ENCODE results near the gene ELAVL3.

ELAVL3 gene

DNA sequence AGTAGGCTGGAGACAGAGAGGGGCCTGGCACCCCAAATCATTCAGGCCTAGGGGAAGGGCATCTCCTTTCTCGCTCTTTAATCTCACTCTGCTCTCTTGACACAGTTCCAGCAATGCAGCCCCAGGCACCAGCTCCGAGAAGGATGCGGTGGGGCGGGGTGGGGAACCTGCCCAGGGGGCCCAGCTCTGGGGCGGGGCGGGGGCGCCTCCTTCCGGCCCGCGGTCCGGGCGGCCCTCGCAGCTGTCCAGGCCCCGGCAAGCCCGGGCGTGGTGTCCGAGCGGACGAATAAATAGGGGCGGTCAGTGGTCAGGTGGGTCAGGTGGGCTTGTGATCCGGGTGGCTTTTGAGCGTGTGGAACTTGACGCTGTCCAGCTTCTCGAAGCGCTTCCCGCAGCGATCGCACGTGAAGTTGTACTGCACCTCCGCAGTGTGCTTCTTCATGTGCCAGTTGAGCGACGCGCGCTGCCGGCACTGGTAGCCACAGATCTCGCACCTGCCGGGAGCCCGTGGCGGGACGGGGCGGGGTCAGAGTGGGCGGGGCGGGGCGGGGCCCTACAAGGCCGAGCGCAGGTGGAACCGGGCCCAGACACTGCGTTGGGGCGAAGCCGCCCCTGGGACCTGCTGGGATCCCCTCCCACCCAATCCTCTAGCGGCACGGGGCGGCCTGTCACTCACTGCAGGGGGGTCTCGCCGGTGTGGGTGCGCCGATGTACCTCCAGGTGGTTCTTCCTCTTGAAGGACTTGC, 2.7 kb upstream of the ELAVL3 start:
- TF ChIP-seq, protein P1, sequence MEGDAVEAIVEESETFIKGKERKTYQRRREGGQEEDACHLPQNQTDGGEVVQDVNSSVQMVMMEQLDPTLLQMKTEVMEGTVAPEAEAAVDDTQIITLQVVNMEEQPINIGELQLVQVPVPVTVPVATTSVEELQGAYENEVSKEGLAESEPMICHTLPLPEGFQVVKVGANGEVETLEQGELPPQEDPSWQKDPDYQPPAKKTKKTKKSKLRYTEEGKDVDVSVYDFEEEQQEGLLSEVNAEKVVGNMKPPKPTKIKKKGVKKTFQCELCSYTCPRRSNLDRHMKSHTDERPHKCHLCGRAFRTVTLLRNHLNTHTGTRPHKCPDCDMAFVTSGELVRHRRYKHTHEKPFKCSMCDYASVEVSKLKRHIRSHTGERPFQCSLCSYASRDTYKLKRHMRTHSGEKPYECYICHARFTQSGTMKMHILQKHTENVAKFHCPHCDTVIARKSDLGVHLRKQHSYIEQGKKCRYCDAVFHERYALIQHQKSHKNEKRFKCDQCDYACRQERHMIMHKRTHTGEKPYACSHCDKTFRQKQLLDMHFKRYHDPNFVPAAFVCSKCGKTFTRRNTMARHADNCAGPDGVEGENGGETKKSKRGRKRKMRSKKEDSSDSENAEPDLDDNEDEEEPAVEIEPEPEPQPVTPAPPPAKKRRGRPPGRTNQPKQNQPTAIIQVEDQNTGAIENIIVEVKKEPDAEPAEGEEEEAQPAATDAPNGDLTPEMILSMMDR (IDR thresholded peaks at IDR 0.05): no peak

DNA sequence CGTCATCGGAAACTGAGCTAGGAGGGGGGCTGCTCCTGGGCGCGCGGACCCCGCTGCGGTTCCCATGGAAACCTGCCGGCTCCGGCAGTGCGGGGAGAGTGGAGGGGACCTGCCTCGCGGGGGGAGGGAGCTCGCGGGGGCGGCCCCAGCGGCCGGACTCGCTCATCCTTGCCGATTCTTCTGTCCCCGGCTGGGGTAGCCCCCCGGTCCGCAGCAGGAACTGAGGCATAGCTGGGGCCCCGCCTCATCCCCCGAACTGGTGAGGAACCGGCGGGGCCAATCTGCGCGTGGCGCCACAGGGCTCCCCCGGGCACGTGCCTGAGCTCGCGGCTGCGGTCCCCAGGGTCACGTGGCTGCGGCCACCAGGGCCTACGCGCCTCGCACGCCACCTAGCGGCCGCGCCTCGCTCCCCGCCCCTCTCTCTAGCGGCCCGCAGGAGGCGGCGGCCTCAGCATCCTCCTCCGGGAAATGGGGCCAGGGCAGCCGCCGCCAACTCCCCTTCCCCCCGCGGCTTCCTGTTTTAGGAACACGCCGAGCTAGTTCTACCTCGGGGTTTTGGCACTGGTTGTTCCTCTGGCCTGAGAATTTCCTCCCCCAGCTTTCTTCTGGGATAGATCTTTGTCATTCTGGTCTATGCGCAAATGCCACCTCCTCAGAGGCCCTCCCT, 1.7 kb upstream of the ELAVL3 start:
- TF ChIP-seq, protein P1 (IDR thresholded peaks at IDR 0.05): peak; percentile 95

DNA sequence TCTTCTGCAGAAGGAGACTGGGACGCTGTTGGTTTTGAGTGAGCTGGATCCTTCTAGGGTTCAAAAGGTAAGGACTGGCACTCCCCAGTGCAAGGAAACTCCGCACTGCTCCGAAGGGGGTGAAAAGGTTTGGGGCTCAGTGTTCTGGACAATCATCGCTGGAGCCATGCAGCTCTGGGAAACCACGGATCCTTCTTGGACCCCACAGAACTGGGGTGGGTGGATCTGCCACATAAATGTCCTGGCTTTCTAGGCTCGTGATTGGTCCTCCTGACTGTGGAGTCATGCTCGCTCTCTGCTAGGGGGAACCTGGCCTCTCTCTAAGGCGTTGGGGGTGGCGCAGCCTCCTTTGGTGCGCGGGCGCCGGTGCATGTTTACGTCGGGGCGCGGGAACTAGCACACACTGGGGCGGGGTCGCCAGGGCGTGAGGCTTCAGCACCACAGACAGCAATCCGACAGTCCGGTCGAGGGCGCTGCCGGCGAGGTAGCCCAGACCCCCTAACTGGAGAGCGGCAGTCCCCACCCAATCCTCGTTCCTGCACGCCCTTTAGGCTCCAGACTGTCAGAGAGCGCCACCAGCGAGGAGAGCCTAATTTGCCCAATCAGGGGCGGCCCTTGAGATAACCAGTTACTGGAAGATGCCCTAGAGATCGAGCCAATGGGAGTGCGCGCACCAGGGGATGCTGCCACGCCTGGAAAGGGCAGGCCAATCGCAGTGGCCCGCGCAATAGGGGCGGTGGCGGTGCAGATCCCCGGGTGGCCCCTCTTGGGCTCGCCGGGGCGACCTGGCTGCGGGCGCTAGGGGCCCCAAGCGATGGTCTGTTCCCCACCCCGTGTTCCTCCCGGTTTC, 913 bp upstream of the ELAVL3 start:
- TF ChIP-seq, protein P1 (IDR thresholded peaks at IDR 0.05): no peak

DNA sequence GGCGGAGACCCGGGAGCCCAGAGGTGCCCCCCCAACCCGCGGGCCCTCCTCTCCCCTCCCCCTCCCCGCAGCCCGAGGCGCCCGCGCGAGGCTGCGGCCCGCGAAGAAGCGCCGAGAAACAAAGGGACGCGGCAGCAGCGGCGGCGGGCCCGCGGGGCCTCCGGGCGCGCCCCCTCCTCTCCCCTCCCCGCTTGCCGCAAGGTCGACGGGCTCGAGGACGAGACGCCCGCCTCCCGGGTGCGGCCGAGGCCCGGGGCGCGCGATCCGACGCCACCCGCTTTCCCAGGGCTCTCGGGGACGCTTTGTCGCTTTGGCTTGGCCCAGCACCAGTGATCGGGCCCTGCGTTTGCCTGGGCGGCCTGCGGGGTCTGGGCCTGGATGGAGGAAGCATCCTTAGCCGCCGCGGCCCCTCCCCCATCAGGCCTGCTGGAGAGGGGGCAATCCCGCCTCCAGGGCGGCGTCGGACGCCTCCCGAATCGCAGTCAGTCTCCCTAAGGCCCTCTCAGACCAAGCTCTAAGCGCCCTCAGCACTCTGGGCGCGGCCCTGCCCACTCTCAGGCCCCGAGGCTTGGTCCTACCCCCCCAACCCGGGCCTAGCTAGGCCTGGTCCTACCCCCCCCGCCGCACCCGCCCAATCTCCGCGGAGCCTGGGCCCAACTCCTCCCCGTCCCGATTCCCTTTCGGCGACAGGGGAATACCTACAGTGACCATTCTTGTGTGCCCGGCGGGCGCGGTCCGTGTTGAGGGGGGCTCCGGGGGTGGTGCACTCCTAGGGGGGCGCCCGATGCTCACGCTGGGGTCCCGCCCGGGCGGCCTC, 740 bp downstream of the ELAVL3 start:
- TF ChIP-seq, protein P1 (IDR thresholded peaks at IDR 0.05): no peak

DNA sequence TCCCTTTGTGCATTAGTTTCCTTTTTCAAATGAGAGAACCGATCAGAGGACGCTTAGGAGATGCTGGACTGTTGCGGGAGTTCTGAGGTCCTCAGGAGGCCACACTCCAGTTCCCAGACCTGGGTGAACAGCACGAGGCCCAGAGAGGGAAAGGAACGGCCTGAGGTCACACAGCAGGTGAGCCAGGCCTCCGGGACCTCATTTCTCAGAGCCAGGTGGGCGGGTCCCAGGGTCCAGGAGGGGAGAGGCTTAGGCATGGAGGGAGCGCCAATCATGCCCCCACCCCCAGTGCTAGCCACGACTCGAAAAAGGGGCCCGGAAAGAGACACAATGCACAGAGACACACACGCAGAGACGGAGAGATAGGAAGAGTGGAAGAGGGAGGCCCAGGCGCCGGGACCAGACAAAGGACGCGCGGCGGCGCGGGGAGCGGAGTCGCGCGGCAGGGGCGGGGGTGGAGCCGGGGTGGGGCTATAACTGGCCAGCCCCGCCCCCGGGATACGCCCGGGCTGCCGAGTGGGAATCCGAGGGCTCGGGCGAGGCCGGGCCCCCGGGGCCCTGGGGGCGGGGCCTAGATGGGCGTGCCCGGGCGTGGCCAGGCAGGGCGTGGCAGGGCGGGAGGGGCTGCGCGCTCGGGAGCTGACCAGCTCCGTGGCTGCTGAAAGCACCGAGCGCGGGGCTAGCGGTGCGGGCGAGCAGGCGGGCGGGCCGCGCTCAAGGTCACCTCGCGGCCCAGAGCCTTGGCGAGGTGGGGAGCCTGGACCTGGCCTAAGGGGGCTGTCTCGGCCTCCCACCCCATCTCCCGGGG, 1.6 kb downstream of the ELAVL3 start:
- TF ChIP-seq, protein P1 (IDR thresholded peaks at IDR 0.05): no peak

DNA sequence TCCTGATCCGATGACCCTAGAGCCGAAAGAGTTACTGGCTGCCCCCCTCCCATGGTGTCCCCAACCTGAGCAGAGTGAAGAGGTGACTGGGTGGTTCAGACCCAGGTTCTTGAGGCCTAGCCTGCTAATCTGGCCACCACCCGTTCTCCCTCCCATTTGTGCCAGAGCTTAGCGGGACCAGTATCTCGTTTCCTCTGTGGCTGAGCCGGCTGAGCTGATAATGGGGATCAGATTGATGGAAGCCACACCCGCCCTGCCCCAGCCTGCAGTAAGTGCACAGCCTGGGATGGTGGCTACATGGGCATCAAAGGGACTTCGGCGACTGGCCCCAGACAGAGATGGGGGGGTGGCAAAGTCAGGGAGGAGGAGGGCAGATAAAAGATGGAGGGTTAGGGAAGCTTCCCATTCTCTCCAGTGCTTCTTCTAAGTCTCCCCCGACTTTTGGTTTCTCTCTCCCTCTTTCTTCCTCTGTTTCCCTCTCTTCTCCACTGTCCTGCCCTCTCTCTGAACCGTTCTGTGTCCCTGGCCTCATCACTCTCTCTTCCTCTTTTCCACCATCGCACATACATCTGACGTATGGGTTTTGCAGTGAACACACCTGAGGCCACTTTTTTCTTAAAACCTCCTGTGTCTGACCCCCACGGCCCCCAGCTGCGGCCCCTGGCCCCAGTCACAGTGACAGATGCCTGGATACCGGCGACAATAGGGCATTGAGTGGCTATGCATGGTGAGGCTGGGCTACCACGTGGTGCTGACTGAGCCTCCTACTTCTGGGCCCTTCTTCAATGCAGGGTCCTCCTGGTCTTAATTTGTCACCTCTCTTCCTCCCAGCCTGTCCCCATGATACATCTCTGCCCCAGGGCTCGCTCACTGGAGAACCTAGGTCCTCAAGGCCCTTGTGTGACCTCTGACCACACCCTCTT, 2.4 kb downstream of the ELAVL3 start:
- TF ChIP-seq, protein P1 (IDR thresholded peaks at IDR 0.05): no peak
